CD4-positive, alpha-beta T cell treated with Interleukin-6 at 100 ng/mL for 8 hours (primary cell): ENCODE data around the gene HS1BP3.

Source experiments
- DNase-seq: peaks from one replicate; pipeline ENCODE4 v3.0.0-alpha.2; 2020; ENCODE audit warnings: mixed read lengths, low spot score

HS1BP3 gene

DNA sequence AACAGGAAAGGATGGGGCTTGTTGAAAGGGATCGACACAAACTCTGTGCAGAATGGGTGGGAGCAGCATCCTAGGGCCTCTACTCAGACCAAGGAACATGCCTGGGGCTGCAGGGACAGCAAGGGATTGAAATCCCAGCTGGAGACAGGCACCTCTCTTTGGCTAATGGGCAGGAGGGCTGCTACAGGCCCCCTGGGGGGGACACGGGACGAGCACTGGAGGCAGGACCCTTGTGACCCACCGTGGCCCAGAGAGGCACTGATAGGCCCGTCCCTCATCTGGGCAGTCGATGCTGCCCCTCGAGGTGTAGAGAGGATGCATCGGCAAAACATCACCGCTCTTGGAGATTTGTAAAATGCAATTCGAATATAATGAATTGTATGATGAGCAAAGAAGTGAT, 5.1 kb downstream of the HS1BP3 start:
- DNase-seq: no peak

DNA sequence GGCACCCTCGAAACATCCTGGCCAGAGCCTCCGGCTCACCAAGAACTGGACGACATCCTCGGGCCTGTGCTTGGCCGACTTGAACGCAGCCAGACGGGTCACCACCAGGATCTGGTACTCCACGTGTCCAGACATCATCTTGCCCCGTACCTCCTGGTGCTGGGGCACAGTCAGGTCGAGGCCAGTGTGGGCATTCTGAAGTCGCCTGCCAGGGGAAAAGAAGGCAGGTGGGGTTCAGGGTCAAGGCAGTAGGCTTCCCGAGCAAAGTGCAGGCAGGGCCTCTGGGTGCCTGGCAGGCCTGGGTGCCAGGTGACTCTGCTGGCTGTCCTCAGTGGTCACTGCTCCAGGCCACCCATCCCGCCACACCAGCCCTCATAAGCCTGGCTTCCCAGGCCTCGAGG, 5.6 kb downstream of the HS1BP3 start:
- DNase-seq: no peak

DNA sequence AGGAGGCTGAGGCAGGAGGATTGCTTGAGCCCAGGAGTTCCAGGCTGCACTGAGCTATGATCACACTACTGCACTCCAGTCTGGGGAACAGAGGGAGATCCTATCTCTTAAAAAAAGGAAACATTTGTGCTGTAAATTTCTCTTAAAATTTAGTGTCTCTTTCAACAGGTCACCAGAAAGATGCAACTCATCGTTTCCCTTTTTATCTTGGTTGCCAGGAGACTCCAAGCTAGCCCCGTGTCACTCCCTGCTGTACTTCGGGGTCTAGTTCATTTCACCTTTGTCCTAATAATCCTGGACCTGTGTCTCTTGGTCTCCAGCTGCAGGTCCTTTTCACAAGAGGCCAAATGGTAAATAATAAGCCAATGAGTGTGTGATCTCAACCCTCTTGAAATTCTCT, 7.1 kb downstream of the HS1BP3 start:
- no peak for DNase-seq

DNA sequence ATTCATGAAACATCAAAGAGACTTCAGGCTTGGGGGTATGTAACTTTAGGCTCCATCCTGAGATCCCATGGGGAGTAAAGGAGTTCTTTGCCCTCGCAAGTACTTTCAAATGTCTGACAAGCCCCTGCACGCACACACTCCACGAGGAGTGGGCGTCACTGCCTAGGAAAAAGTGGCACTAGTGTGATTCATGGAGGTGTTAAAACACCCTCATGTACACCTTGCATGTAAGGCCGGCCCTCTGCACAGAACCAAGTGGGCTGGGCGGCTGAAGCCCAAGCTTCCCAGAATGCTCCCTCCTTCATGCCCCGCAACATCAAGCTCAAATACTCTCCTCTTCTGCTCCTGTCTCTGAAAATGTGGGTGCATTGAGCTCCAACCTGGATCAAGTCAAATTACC, 7.8 kb downstream of the HS1BP3 start:
- DNase-seq: no peak

DNA sequence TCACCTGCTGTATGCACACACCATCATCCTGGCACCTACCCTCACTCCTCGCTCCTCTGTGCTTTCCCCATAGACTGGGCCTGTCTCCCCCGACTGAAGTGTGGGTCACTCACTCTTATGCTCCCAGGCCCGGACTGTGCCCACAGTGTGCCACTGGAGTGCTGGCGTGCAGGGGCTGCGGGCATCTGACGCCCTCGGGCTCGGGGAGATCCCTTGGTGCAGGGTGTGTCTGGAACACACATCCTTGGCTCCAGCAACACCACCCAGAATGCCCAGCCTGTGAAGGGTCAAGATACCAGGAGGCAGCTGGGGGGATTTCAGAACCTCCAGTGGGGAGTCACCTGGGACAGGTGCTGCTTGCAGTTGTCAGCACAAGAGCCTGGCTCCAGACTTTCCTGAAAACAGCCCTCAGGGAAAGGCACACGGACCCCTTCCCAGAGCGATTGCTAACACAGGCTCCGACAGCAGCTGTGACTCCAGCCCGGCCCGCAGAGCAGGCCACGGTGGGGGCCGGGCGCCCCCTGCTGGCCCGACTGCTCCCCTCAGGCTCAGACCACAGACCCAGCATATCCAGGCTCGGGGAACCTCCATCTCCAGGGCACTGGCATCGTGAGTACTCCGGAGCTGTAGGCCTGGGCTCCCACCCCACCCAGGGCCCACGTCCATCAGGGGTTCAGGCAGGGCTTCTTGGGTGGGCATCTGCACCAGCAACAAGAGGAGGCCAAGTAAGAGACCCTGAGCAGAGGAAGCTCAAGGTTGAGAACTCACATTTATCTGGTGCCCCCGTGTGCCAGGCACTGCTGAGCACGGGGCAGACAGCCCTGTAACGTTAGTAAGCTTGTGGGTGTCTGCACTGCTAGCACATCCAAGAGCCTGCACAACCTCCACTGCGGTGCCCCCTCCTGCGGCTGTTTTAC, 8.6 kb downstream of the HS1BP3 start:
- DNase-seq: peak; percentile 69

DNA sequence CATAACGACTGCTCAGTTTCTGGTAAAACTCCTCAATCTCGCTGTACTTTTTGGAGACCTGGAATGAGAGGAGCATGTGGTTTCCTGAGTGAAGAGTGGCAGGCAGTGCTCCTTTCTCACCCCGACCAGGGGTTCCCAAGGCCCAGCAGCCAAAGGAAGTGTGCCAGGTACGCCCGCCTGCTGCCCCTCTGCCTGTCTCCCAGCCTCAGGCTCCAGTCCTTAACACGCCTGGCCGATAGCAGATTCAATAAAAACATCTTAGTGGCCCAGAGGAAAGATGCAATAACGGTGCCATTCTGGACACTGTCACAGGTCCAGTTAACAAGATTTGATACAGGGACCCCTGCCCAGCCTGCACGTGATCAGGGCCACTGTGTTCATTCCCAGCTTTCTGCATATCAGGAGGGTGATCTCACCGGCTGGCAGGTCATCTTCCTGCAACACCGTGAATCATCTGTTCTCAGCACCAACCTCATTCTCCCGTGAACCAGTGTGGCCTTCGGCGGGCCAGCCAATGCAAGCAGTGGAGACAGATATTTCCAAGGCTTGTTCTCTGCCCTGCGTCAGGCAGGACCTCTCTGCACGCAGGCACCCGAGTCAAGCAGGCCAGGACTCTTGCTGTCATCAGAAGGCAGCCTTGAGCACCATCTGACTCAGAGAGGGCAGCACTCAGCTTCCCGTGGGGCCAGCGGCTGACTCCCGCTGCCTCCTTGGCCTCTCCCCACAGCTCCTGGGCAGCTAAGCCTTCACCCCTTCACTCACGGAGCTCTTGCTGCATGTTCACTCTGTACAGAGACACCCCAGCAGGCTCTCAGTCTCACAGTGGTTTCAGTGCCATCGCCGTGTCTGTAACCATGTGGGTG, 9.5 kb downstream of the HS1BP3 start:
- no peak for DNase-seq

- no peak for DNase-seq
Observed at GRCh38 chr2:20640411-20641122, 10.3 kb downstream of the HS1BP3 start.

DNA sequence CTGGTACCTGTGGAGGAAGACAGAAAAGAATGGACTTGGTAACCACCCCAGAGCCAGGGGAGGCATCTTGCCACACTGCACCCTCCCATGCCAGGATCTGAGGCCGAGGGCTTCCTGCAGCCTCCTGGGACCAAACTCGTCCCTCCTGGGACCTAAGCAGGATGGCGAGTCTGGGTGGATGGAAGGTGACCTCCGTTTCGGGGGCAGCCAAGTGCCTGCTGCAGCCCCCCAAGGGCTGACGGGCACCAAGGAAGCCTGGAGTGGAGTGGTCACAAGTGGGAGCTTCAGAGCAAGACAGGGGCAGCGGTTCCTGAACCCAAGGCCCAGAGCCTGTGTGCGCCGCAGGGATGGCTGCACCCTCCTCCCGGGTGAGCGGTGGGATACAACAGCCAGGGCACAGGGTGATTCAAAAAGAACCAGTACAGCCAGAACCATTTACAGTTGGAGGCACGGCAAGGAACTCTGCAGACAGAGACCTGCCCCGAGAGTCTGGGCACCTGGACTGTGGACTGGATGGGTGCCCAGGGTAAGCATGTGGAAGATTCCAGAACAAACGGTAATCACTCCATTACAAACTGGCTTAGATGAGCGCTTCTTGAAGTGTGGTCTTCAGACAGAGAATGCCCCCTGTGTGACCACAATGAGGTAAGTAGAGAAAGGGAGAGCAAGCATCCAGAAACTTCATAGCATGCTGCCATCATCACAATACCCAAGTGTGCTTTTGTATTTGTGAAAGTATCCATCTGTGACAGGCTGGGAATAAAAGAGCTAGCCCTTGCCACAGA, 12.1 kb downstream of the HS1BP3 start:
- no peak for DNase-seq

GRCh38 chr2:20638014-20638413, 12.9 kb downstream of the HS1BP3 start:
- no peak for DNase-seq

DNA sequence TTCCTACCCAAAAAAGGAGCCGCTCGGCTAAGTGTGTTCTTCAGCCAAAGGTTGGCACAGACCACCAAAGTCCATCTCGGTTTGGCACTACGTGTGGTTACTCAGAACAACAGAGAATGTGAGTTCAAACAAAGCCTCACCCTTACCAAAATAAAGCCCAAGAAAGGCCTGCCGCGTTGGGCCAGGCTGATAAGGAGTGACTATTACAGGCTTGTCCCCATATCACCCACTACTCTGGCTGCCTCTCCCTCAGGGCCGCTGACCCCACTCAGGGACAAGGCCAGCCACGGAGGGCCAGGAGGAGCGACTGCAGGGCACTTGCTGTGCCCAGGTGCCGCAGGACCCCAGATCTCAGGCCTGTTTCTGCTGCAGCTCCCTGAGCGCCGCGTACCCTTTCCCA, 13.8 kb downstream of the HS1BP3 start:
- DNase-seq: no peak

DNA sequence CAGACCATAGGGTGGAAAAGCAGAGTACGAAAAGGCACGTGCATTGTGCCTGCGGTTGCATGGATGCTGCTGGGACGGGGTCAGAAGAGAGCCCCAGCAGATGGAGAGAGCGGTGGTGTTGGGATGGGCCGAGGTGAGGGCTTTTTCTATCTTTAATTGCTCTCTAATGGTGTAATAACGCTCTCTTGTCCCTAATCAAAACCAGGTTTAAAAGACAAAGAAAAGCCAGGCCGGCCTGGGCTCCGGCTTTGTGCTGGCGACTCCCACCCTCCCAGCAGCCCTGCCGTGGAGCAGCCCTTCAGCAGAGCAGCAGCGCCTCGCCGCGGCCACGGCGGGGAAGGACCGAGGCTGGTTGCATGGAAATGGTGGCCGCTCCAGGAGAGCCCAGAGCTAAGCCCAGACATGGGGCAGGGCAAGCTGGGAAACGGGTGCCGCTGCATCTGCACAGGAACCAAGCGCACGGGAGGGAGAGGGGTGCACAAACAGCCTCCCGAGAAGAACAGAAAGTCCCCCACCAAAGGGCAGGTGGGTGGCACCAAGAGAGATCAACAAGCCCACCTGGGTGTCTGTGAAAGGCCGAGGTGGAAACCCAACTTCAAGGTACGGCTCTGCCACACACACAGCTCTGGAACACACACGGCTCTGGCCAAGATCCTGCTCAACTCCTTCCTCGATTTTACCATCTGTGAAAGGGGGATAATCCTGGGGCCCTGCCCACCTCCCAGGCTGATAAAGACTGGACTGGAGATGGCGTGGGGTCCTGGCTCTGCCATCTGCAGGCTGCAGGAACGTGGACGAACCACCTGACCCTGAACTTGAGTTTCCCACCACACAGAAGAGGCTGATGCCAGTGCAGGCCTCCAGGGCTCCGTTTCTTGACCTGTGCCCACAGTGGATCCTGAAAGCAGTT, 15.0 kb downstream of the HS1BP3 start:
- no peak for DNase-seq

DNA sequence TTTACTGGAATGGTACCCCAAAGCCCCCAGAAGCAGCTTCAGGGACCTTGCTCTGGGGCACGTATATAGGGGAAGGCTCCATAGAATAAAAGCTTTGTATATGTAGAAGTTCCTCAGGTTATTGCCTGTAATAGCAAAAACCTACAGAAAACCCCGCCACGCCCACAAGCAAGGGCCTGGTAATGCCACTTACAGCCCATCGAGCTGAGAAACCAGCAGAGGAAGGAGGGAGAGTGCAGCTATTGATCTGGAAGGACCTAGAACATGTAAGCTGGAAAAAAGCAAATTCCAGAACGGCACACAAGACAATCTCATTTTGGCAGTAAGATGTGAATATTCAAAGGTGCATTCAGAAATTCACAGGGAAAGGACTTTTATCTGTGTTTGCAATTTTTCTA, 15.8 kb downstream of the HS1BP3 start:
- DNase-seq: no peak

- DNase-seq: no peak
Observed at GRCh38 chr2:20634507-20635112, 16.3 kb downstream of the HS1BP3 start.

- DNase-seq: no peak
Observed at GRCh38 chr2:20633794-20634506, 16.9 kb downstream of the HS1BP3 start.

GRCh38 chr2:20633001-20633400, 17.9 kb downstream of the HS1BP3 start:
- DNase-seq: no peak

DNA sequence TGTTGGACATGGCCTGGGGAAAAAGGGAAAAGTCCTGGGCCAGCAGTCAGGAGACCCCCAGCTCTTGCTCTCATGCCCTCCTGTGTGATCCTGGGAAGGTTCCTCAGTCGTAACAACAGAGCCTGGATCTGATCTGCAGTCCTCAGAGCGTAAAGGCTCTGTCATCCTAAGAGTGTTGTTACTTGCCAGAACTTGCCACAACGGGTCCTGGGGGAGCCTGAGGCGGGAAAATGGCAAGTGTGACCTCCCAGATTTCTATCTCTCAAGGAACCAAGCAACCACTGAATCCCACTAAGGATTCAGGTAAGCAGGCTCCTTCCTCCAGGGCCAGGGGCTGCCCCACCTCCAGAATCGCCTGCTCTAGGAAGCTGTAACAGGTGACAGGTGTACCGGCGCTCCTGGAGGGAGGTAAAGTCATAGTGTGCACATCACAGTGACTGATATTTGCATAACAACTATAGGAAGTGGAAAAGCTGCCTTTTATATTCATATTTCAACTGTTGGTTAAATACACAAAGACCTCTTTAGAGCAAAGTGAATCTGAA, 18.4 kb downstream of the HS1BP3 start:
- no peak for DNase-seq

DNA sequence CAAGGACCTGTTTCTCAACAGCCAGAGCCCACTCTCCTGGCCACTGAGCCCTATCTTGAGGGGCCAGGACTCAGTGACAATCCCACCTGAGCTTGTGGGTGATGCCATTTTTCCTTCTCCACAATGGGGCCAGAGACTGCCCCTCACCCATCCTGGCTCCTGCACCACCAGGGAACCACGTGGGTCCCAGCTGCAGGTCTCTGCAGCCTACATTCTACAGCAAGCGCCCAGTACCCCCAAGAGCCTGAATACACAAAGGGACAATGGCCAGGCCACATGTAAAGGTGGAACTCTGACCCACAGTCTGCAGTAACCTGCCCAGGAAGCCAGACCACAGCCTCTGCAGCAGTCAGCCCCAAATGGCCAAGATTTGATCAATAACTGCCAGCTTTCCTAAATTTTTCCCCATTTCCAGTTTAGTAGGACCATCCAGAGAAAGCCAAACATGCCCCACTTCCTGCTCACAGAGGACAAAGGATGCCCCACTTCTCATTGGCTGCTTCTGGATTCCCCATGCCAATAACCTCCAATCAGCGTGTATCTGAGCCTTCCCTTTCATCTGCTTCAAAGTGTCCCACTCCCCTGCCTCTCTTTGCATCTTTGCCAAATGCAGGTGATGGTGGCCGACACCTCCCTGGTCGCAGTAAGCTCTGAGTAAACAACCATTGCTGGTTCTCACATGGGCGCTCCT, 19.1 kb downstream of the HS1BP3 start:
- no peak for DNase-seq

DNA sequence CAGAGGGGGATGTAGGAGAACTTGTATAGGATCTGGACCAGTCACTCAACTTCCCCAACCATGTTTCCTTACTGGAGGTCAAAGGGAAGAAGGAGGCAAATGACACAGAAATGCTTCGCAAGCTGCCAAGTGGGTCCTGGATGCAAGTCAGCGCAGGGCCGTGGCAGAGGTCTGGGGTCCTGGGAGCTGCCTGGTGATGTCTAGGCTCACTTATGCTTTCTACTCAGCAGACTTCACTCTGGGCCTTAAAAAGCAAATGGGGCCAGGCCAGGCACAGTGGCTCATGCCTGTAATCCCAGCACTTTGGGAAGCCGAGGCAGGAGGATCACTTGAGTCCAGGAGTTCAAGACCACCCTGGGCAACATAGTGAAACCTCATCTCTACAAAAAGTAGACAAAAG, 19.9 kb downstream of the HS1BP3 start:
- no peak for DNase-seq
